ENCODE results near the gene SMPX. TPM values are rescaled to one million over a fixed set of nuclear protein-coding genes. Genes with fewer than 3 reads are reported as not detected.
"Not testable (repeated sequence)": the region's sequence is repeated elsewhere in the genome, so short reads cannot be mapped to it uniquely, and the experiment has no call there.

Gene SMPX
- polyA plus RNA-seq (ENCODE audit: insufficient read length in 4 of 4), result under 1 TPM; 0.21 to 0.57 (median 0.28) TPM

GRCh38 chrX:21757960-21758359 lies at the start of gene SMPX:
TSS of gene SMPX (minus strand) at chrX:21758116. CDS start at chrX:21754290, 3,826 bp downstream.
- no peak for DNase-seq (ENCODE audit: low read depth in 4 of 4, low spot score in 2 of 4)

- no peak for DNase-seq (ENCODE audit: low read depth in 4 of 4, low spot score in 2 of 4)
Measured at GRCh38 chrX:21806691-21807090, 48.8 kb upstream of the SMPX start.

- no peak for DNase-seq (ENCODE audit: low read depth in 4 of 4, low spot score in 2 of 4)
Measured at GRCh38 chrX:21802839-21803238, 44.9 kb upstream of the SMPX start.

GRCh38 chrX:21802054-21802670 lies 44.2 kb upstream of the SMPX start:
- no peak for DNase-seq (ENCODE audit: low read depth in 4 of 4, low spot score in 2 of 4)

GRCh38 chrX:21800344-21800770 lies 42.4 kb upstream of the SMPX start:
- DNase-seq (ENCODE audit: low read depth in 4 of 4, low spot score in 2 of 4), result no peak

- DNase-seq (ENCODE audit: low read depth in 4 of 4, low spot score in 2 of 4), result no peak
Measured at GRCh38 chrX:21799767-21800166, 41.9 kb upstream of the SMPX start.

GRCh38 chrX:21798677-21799219 lies 40.8 kb upstream of the SMPX start:
- DNase-seq (ENCODE audit: low read depth in 4 of 4, low spot score in 2 of 4), result no peak

- DNase-seq (ENCODE audit: low read depth in 4 of 4, low spot score in 2 of 4), result no peak
Measured at GRCh38 chrX:21781976-21782375, 24.1 kb upstream of the SMPX start.

- DNase-seq (ENCODE audit: low read depth in 4 of 4, low spot score in 2 of 4), result no peak
Measured at GRCh38 chrX:21781525-21781924, 23.6 kb upstream of the SMPX start.

GRCh38 chrX:21779095-21779494 lies 21.2 kb upstream of the SMPX start:
- no peak for DNase-seq (ENCODE audit: low read depth in 4 of 4, low spot score in 2 of 4)

GRCh38 chrX:21778236-21778635 lies 20.3 kb upstream of the SMPX start:
- DNase-seq (ENCODE audit: low read depth in 4 of 4, low spot score in 2 of 4), result no peak

GRCh38 chrX:21775128-21775527 lies 17.2 kb upstream of the SMPX start:
- not testable (repeated sequence) for DNase-seq (ENCODE audit: low read depth in 4 of 4, low spot score in 2 of 4)

- not testable (repeated sequence) for DNase-seq (ENCODE audit: low read depth in 4 of 4, low spot score in 2 of 4)
Measured at GRCh38 chrX:21773036-21773435, 15.1 kb upstream of the SMPX start.

- DNase-seq (ENCODE audit: low read depth in 4 of 4, low spot score in 2 of 4), result no peak
Measured at GRCh38 chrX:21770631-21771321, 12.9 kb upstream of the SMPX start.

GRCh38 chrX:21766101-21766500 lies 8.2 kb upstream of the SMPX start:
- no peak for DNase-seq (ENCODE audit: low read depth in 4 of 4, low spot score in 2 of 4)

- DNase-seq (ENCODE audit: low read depth in 4 of 4, low spot score in 2 of 4), result no peak
Measured at GRCh38 chrX:21764008-21764407, 6.1 kb upstream of the SMPX start.

- DNase-seq (ENCODE audit: low read depth in 4 of 4, low spot score in 2 of 4), result no peak
Measured at GRCh38 chrX:21758488-21758887, 572 bp upstream of the SMPX start.

- no peak for DNase-seq (ENCODE audit: low read depth in 4 of 4, low spot score in 2 of 4)
Measured at GRCh38 chrX:21756785-21757529, 959 bp downstream of the SMPX start.

GRCh38 chrX:21749924-21750323 lies 8.0 kb downstream of the SMPX start:
- DNase-seq (ENCODE audit: low read depth in 4 of 4, low spot score in 2 of 4), result no peak

GRCh38 chrX:21748235-21748634 lies 9.7 kb downstream of the SMPX start:
- DNase-seq (ENCODE audit: low read depth in 4 of 4, low spot score in 2 of 4), result no peak

- no peak for DNase-seq (ENCODE audit: low read depth in 4 of 4, low spot score in 2 of 4)
Measured at GRCh38 chrX:21747558-21747957, 10.4 kb downstream of the SMPX start.
